Lower leg skin (tissue), 4 donors: Measurements from ENCODE around the gene RPA1. TPM values are rescaled to one million over a fixed set of nuclear protein-coding genes. Genes with fewer than 3 reads are reported as not detected.

Experiments
- DNase-seq, 2 donors: peaks; one replicate each; pipeline ENCODE4 v3.0.0-alpha.2; 2019; ENCODE audit warnings: low spot score in 2 of 2
- H3K4me3 ChIP-seq: fragments of 200-600 bp; sonication (generic); 2 replicates; pipeline ENCODE4 v1.5.1; 2017; ENCODE audit warnings: mild to moderate bottlenecking, low read depth; ENCODE audit not compliant: poor library complexity, severe bottlenecking
- CTCF ChIP-seq, 3 donors: fragments of 450-650 bp; IDR thresholded peaks; one replicate each; pipeline ENCODE4 v1.5.1; 2016; ENCODE audit warnings: antibody characterized with exemption in 3 of 3, mild to moderate bottlenecking in 3 of 3, moderate library complexity in 2 of 3
- POLR2A ChIP-seq, 2 donors: fragments of 450-650 bp; IDR thresholded peaks; one replicate each; pipeline ENCODE4 v1.6.1; 2016 to 2017; ENCODE audit warnings: antibody characterized with exemption in 2 of 2, mild to moderate bottlenecking in 1 of 2, moderate library complexity in 1 of 2
- WGBS, 2 donors: methylation state at CpG; one replicate each; pipeline ENCODE4 v1.1.5; 2018; 5-methylcytosine and 5-hydroxymethylcytosine counted together
- intact Hi-C: fragments of 100-400 bp; cut with DNase I; formaldehyde crosslinking; loops from one replicate; pipeline ENCODE4 v1.15.0; 2023; ENCODE audit warnings: low total_unique reads
- total RNA-seq, 4 donors: library from RNA; depleted of rRNA; stranded (reverse); fragments of >200 nt; gene quantifications; one replicate each; pipeline ENCODE4 v1.1.0, GENCODE V29; 2016

The RPA1 gene
- total RNA-seq, 4 donors from 2014 or later, result 21.0 to 31.5 (median 26.9) TPM

GRCh38 chr17:1907909-1908698 lies 78.3 kb downstream of the RPA1 start:
- intact Hi-C loops, result loop anchor here (5.0 kb wide), 1 partner anchor 119 kb away; the partner anchor contains the start of gene RTN4RL1
- TF ChIP-seq POLR2A (IDR thresholded peaks at IDR 0.05) (no peak), CTCF (IDR thresholded peaks at IDR 0.05) (no peak)
- H3K4me3 ChIP-seq, result no peak overlapping the region
- WGBS, 2 donors, result 8 to 11% methylated on average over 32 to 47 of the region's 49 CpGs
- no peak for DNase-seq

DNA sequence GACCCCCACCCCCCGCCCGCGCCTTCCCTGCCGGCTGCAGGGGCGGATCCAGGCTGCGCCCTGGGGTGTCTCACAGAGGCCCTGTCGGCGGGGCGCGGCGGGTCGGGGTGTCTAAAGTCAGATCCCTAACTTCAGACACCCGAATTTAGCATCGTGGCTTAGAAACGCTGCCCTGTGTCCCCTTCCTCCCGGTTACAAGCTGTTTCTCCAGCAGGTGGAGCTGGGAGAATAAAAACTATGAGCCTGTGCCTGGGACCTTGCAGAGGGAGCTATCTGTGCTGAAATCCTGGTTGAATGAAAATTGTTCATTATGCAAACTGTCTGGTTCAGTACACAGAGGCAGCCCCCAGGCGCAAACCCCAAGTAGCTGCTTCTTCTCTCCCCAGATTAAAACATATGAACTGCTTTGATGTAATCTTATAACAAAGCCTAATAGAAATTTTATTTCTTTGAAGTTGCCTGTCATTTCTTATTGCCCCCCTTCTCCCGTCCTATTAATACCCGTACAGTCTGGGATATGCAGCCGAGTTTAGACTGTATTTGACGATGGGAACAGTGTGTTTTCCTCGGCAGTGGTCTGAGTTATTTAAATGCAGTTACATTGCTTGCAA lies 79.0 kb downstream of the RPA1 start:
- peak; percentile 51 to 89 for DNase-seq
- no peak for TF ChIP-seq POLR2A (IDR thresholded peaks at IDR 0.05)
- no peak for TF ChIP-seq CTCF (IDR thresholded peaks at IDR 0.05)
- intact Hi-C loops, result loop anchor here (5.0 kb wide), 1 partner anchor 118 kb away; the partner anchor contains the start of gene RTN4RL1
- no peak overlapping the region for H3K4me3 ChIP-seq
- 6 to 8% methylated on average over 10 to 16 of the region's 22 CpGs for WGBS, 2 donors

DNA sequence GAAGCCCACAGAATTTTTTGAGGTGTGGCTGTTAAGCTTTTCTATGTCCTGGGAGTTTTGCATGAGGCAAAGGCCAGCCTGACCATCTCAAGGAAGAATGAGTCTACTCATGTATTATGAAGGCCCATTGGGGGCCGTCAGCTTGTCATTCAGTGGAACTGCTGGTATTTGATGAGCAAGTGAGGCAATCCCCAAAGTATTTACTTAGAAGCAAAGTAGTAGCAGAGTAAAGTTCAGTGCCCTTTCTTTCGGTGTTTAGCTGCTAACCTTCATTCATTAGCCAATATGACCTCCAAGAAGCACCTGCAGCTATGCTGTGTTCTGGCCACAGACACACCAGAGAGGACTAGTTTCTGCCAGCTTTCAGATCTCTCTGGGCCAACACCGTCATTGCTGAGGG lies 80.2 kb downstream of the RPA1 start:
- intact Hi-C loops, result loop anchor here (5.0 kb wide), 1 partner anchor 117 kb away; the partner anchor contains the start of gene RTN4RL1
- no peak for DNase-seq
- WGBS, 2 donors, result 62 to 72% methylated on average over 3 of the region's 3 CpGs
- TF ChIP-seq POLR2A (IDR thresholded peaks at IDR 0.05) (no peak), CTCF (IDR thresholded peaks at IDR 0.05) (no peak)
- H3K4me3 ChIP-seq, result no peak overlapping the region

- 49 to 63% methylated on average over 7 of the region's 7 CpGs for WGBS, 2 donors
- no peak overlapping the region for H3K4me3 ChIP-seq
- no peak for DNase-seq
- intact Hi-C loops, result no loop called here
- no peak for TF ChIP-seq POLR2A (IDR thresholded peaks at IDR 0.05)
- no peak for TF ChIP-seq CTCF (IDR thresholded peaks at IDR 0.05)
Observed at GRCh38 chr17:1912146-1912545, 82.3 kb downstream of the RPA1 start.

- intact Hi-C loops, result no loop called here
- DNase-seq, result no peak
- 89 to 93% methylated on average over 14 of the region's 14 CpGs for WGBS, 2 donors
- TF ChIP-seq CTCF (IDR thresholded peaks at IDR 0.05) (no peak), POLR2A (IDR thresholded peaks at IDR 0.05) (no peak)
- no peak overlapping the region for H3K4me3 ChIP-seq
Observed at GRCh38 chr17:1913702-1914101, 83.9 kb downstream of the RPA1 start.
